Thyroid gland (tissue), 4 donors: ENCODE results near the gene COL18A1.
"Not testable (repeated sequence)": the region's sequence is repeated elsewhere in the genome, so short reads cannot be mapped to it uniquely, and the experiment has no call there.

Experiments used
- CTCF ChIP-seq, 6 experiments: fragments of 200-600 bp in 3 of 6; fragments of 450-650 bp in 3 of 6; sonication (generic) in 3 of 6; IDR thresholded peaks; one replicate each; pipeline ENCODE4 v1.5.1; 2016 to 2019; ENCODE audit warnings: antibody characterized with exemption in 6 of 6, mild to moderate bottlenecking in 2 of 6, inconsistent platforms in 1 of 6, moderate library complexity in 1 of 6
- POLR2A ChIP-seq, 2 donors: fragments of 450-650 bp; IDR thresholded peaks; one replicate each; pipeline ENCODE4 v1.6.1; 2017; ENCODE audit warnings: antibody characterized with exemption in 2 of 2, mild to moderate bottlenecking in 2 of 2, moderate library complexity in 1 of 2

- TF ChIP-seq POLR2A, CTCF (IDR thresholded peaks at IDR 0.05): not testable (repeated sequence)
Measured at GRCh38 chr21:45531114-45531392, 126.1 kb downstream of the COL18A1 start.
